ENCODE results near the gene SOCS3.

DNA sequence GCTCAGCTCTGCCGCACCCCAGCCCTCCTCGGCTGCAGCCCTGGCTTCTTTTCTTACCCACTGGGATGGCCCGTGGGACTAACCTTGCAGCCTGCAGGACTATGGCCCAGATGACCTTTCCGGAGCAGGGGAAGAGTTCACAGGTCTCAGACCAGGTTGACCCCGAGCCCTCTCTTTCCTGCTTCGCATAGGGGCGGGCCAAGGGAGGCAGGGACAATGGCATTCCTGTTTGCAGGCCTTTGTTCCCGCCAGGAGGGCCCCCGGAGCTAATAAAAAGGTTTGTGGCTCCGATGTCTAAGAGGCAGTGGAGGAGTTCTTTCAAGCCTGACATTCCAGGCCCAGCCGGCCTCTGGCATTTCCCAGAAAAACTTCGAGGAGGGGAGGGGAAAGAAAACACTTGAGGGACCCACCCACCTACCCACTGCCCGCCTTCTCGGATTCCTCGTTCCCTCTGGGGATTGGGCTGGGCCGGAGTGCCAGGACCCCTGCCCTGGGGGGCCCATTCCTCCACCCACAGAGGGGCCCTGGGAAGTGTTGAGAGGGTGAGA is 5.8 kb upstream of the SOCS3 start:
- TF ChIP-seq, protein P1, sequence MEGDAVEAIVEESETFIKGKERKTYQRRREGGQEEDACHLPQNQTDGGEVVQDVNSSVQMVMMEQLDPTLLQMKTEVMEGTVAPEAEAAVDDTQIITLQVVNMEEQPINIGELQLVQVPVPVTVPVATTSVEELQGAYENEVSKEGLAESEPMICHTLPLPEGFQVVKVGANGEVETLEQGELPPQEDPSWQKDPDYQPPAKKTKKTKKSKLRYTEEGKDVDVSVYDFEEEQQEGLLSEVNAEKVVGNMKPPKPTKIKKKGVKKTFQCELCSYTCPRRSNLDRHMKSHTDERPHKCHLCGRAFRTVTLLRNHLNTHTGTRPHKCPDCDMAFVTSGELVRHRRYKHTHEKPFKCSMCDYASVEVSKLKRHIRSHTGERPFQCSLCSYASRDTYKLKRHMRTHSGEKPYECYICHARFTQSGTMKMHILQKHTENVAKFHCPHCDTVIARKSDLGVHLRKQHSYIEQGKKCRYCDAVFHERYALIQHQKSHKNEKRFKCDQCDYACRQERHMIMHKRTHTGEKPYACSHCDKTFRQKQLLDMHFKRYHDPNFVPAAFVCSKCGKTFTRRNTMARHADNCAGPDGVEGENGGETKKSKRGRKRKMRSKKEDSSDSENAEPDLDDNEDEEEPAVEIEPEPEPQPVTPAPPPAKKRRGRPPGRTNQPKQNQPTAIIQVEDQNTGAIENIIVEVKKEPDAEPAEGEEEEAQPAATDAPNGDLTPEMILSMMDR (conservative IDR thresholded peaks at IDR 0.05): no peak
- TF ChIP-seq EZH2 (IDR thresholded peaks at IDR 0.05; ENCODE audit: low read depth): no peak
